LNCAP (cell line): Measurements from ENCODE around the gene TMEM164.

Experiments
- CTCF ChIP-seq: fragments of 450-650 bp; IDR thresholded peaks from 2 replicates; pipeline ENCODE4 v1.5.1; 2017; ENCODE audit warnings: mild to moderate bottlenecking

TMEM164 gene

GRCh38 chrX:109967156-109967555, 35.8 kb upstream of the TMEM164 start:
- TF ChIP-seq CTCF: no peak

- no peak for TF ChIP-seq CTCF
Observed at GRCh38 chrX:109974906-109975655, 27.8 kb upstream of the TMEM164 start.

GRCh38 chrX:109987884-109988283, 15.0 kb upstream of the TMEM164 start:
- no peak for TF ChIP-seq CTCF

GRCh38 chrX:109990582-109991276, 12.2 kb upstream of the TMEM164 start:
- TF ChIP-seq CTCF: no peak

GRCh38 chrX:109992203-109992602, 10.7 kb upstream of the TMEM164 start:
- TF ChIP-seq CTCF: no peak

- TF ChIP-seq CTCF: no peak
Observed at GRCh38 chrX:109995155-109995554, 7.8 kb upstream of the TMEM164 start.

GRCh38 chrX:109997786-109998452, 5.0 kb upstream of the TMEM164 start:
- no peak for TF ChIP-seq CTCF
